Daoy (cell line): ENCODE data around the gene TMIGD3. TPM values are rescaled to one million over a fixed set of nuclear protein-coding genes. Genes with fewer than 3 reads are reported as not detected.

Source experiments
- DNase-seq: peaks from one replicate; pipeline ENCODE4 v3.0.0-alpha.2; 2015; ENCODE audit warnings: low read depth
- total RNA-seq: library from RNA; depleted of rRNA; stranded (reverse); fragments of >200 nt; shearing (Covaris generic); gene quantifications from 2 replicates; pipeline ENCODE4 v1.2.3, GENCODE V29; 2014

The TMIGD3 gene
- total RNA-seq, 1 experiment from 2014 or later: not detected

- peak; percentile 80 for DNase-seq
These were observed 4.2 kb upstream of the TMIGD3 start for GRCh38 chr1:111507411-111508201.

- DNase-seq: no peak
These were observed 3.1 kb upstream of the TMIGD3 start for GRCh38 chr1:111506561-111506960.

- DNase-seq: no peak
These were observed 2.2 kb upstream of the TMIGD3 start for GRCh38 chr1:111505641-111506119.

- no peak for DNase-seq
These were observed 664 bp upstream of the TMIGD3 start for GRCh38 chr1:111504097-111504496.

- DNase-seq: no peak
These were observed 1.8 kb downstream of the TMIGD3 start for GRCh38 chr1:111501645-111502044.

GRCh38 chr1:111499026-111499785 is 4.2 kb downstream of the TMIGD3 start:
- no peak for DNase-seq

- no peak for DNase-seq
These were observed 5.8 kb downstream of the TMIGD3 start for GRCh38 chr1:111497592-111497991.

GRCh38 chr1:111496398-111496797 is 7.0 kb downstream of the TMIGD3 start:
- DNase-seq: no peak

- DNase-seq: no peak
These were observed 12.4 kb downstream of the TMIGD3 start for GRCh38 chr1:111491070-111491469.

- DNase-seq: no peak
These were observed 13.2 kb downstream of the TMIGD3 start for GRCh38 chr1:111490220-111490619.

- DNase-seq: no peak
These were observed 13.8 kb downstream of the TMIGD3 start for GRCh38 chr1:111489604-111490003.

- DNase-seq: no peak
These were observed 14.8 kb downstream of the TMIGD3 start for GRCh38 chr1:111488669-111489068.

GRCh38 chr1:111487133-111487532 is 16.3 kb downstream of the TMIGD3 start:
- no peak for DNase-seq

GRCh38 chr1:111486431-111486830 is 17.0 kb downstream of the TMIGD3 start:
- peak; percentile 32 for DNase-seq

- DNase-seq: no peak
These were observed 18.9 kb downstream of the TMIGD3 start for GRCh38 chr1:111484391-111485026.

GRCh38 chr1:111483876-111484275 is 19.6 kb downstream of the TMIGD3 start:
- DNase-seq: no peak

- no peak for DNase-seq
These were observed 20.3 kb downstream of the TMIGD3 start for GRCh38 chr1:111483166-111483565.

GRCh38 chr1:111481387-111482221 is 21.8 kb downstream of the TMIGD3 start:
- DNase-seq: peak; percentile 81

- no peak for DNase-seq
These were observed 22.8 kb downstream of the TMIGD3 start for GRCh38 chr1:111480674-111481073.

GRCh38 chr1:111476761-111477309 is 26.6 kb downstream of the TMIGD3 start:
- no peak for DNase-seq

- no peak for DNase-seq
These were observed 27.2 kb downstream of the TMIGD3 start for GRCh38 chr1:111476214-111476613.
